Activated CD8-positive, alpha-beta T cell treated with anti-CD3 and anti-CD28 coated beads for 36 hours (primary cell): Measurements from ENCODE around the gene QTRT2. TPM values are rescaled to one million over a fixed set of nuclear protein-coding genes. Genes with fewer than 3 reads are reported as not detected.

ENCODE experiments used
- ATAC-seq: fragments of 200-7000 bp; cut with Tn5 transposase; one replicate; pipeline ENCODE4 v1.10.0; 2021; ENCODE audit warnings: mild to moderate bottlenecking, moderate library complexity
- CTCF ChIA-PET: fragments of 350-600 bp; sonication (Branson Sonifier 250); formaldehyde crosslinking; loops from one replicate; lab custom pipeline; 2021; ENCODE audit warnings: antibody characterized with exemption; lab: Charles Lee
- POLR2A ChIA-PET: fragments of 350-600 bp; sonication (Branson Sonifier 250); formaldehyde crosslinking; loops from one replicate; lab custom pipeline; 2021; ENCODE audit warnings: antibody characterized with exemption; lab: Charles Lee
- DNase-seq: peaks from one replicate; pipeline ENCODE4 v3.0.0-alpha.2; 2020
- H3K27ac Mint-ChIP-seq: one replicate; pipeline ENCODE4 v1.8.0; 2021; ENCODE audit warnings: mild to moderate bottlenecking, mixed read lengths
- H3K27me3 Mint-ChIP-seq: one replicate; pipeline ENCODE4 v1.8.0; 2021; ENCODE audit warnings: mixed read lengths
- H3K36me3 Mint-ChIP-seq: one replicate; pipeline ENCODE4 v1.8.0; 2021; ENCODE audit warnings: low read depth, mixed read lengths
- H3K4me1 Mint-ChIP-seq: one replicate; pipeline ENCODE4 v1.8.0; 2021; ENCODE audit warnings: low read depth, mixed read lengths
- H3K4me3 Mint-ChIP-seq: one replicate; pipeline ENCODE4 v1.8.0; 2021; ENCODE audit warnings: mild to moderate bottlenecking, moderate library complexity, mixed read lengths
- H3K9me3 Mint-ChIP-seq: one replicate; pipeline ENCODE4 v1.8.0; 2021; ENCODE audit warnings: mixed read lengths
- intact Hi-C: fragments of 100-400 bp; cut with micrococcal nuclease; formaldehyde crosslinking; loops from one replicate; pipeline ENCODE4 v1.10.0; 2022
- total RNA-seq, 2 experiments: library from RNA; stranded (reverse); gene quantifications; one replicate each; pipeline ENCODE4 v1.2.3, GENCODE V29; 2021
- TF ChIP-seq, protein P1 (sequence below): fragments of 200-600 bp; IDR thresholded peaks from one replicate; pipeline ENCODE4 v1.8.0; 2022; ENCODE audit warnings: antibody characterized with exemption, mild to moderate bottlenecking

Gene QTRT2
- total RNA-seq, 2 experiments from 2014 or later = 31.6 to 36.8 TPM

- Mint-ChIP-seq H3K27me3 (peaks cover 4% of the 10 kb centered on the region), H3K4me3 (no peak overlapping the region), H3K36me3 (no peaks in the 10 kb centered on the region), H3K9me3 (no peaks in the 10 kb centered on the region), H3K27ac (no peak overlapping the region), H3K4me1 (no peaks in the 10 kb centered on the region)
- TF ChIP-seq, protein P1, sequence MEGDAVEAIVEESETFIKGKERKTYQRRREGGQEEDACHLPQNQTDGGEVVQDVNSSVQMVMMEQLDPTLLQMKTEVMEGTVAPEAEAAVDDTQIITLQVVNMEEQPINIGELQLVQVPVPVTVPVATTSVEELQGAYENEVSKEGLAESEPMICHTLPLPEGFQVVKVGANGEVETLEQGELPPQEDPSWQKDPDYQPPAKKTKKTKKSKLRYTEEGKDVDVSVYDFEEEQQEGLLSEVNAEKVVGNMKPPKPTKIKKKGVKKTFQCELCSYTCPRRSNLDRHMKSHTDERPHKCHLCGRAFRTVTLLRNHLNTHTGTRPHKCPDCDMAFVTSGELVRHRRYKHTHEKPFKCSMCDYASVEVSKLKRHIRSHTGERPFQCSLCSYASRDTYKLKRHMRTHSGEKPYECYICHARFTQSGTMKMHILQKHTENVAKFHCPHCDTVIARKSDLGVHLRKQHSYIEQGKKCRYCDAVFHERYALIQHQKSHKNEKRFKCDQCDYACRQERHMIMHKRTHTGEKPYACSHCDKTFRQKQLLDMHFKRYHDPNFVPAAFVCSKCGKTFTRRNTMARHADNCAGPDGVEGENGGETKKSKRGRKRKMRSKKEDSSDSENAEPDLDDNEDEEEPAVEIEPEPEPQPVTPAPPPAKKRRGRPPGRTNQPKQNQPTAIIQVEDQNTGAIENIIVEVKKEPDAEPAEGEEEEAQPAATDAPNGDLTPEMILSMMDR = no peak
- DNase-seq (no peak), ATAC-seq (no peak)
- intact Hi-C loops = no loop called here
- POLR2A ChIA-PET = no interaction called here
- CTCF ChIA-PET = no interaction called here
Observed at GRCh38 chr3:114132500-114132899, 76.0 kb downstream of the QTRT2 start.

- TF ChIP-seq, protein P1 = no peak
- no peak for ATAC-seq
- CTCF ChIA-PET = no interaction called here
- DNase-seq = no peak
- peaks cover 4% of the 10 kb centered on the region for H3K27me3 Mint-ChIP-seq
- intact Hi-C loops = no loop called here
- no peaks in the 10 kb centered on the region for H3K9me3 Mint-ChIP-seq
- no peaks in the 10 kb centered on the region for H3K36me3 Mint-ChIP-seq
- no peaks in the 10 kb centered on the region for H3K4me1 Mint-ChIP-seq
- POLR2A ChIA-PET = no interaction called here
- no peak overlapping the region for H3K4me3 Mint-ChIP-seq
- no peak overlapping the region for H3K27ac Mint-ChIP-seq
Observed at GRCh38 chr3:114133947-114134346, 77.4 kb downstream of the QTRT2 start.

Other genes starting within 250 kb of the QTRT2 start
- gene GRAMD1C, start 217.9 kb upstream of the QTRT2 start, total RNA-seq = under 1 TPM; 0.29 to 0.61 TPM
- gene ZDHHC23, start 108.7 kb upstream of the QTRT2 start, total RNA-seq = 1 to 10 TPM; 2.7 to 3.4 TPM
- gene CCDC191, start 211 bp upstream of the QTRT2 start, total RNA-seq = 1 to 10 TPM; 1.5 to 1.7 TPM
- gene DRD3, start 122.3 kb downstream of the QTRT2 start, total RNA-seq = not detected
- gene ZNF80, start 180.8 kb downstream of the QTRT2 start, total RNA-seq = 1 to 10 TPM; 1.8 to 2.3 TPM
- gene TIGIT, start 237.3 kb downstream of the QTRT2 start, total RNA-seq = 10 to 100 TPM; 72.8 to 73.5 TPM